Erythroblast (primary cell): Measurements from ENCODE around the gene TSHZ3.

Experiments used
- DNase-seq, 2 experiments: peaks; one replicate each; lab custom pipeline; 2025; lab: John Stamatoyannopoulos, UW
- GATA1 ChIP-seq: IDR thresholded peaks from 2 replicates; pipeline ENCODE4 v1.6.1; 2011; ENCODE audit warnings: low read depth, mild to moderate bottlenecking, control low read depth, low read length, moderate library complexity
- POLR2A ChIP-seq: IDR thresholded peaks from 2 replicates; pipeline ENCODE4 v1.6.1; 2011; ENCODE audit warnings: mild to moderate bottlenecking, low read length

TSHZ3 gene

DNA sequence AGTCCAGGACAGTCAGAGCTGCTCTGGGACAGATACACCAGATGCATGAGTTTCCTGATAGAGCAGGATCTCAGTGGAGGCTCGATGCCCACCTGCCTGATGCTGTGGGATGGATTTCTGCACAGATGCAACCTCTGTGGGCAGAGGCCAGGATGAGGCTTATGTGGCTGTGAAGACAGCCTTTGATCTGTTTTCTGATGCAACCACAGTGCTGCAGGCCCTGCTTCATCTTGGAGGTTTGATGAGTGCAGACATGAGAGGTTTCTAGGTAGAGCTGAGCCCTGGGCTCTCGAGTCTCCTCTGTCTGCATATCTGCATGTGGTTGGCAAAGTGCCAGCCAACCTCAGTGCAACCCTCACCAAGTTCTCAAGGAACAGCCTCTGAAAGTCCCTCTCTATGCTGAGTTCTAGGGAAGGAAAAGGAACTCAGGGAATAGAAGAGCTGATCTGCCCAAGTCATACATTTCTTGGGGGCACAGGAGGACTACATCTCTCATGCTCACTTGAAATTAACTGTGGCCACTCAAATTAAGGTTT, 23.1 kb upstream of the TSHZ3 start:
- no peak for DNase-seq
- TF ChIP-seq GATA1 (no peak), POLR2A (no peak)

- DNase-seq, result no peak
- no peak for TF ChIP-seq GATA1
Measured at GRCh38 chr19:31370216-31370615, 21.0 kb upstream of the TSHZ3 start.

DNA sequence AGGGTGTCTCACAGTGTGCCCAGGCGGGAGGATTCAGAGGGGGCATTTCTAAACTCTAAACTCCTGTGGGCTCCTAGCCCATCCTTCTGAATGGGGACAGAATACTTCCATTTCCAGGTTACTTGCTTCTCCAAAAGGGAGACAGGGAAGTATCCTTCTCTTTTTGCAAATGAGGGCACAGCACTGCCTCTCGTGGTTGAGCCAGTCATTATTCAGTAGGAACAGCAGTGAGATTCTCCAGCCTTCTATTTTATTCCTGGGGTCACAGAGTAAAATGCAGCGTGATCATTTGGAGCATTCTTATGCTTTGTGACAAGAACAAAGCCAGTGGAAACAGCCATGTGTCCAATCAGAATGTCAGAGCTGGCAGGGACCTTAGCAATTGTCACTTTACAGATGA, 15.7 kb upstream of the TSHZ3 start:
- TF ChIP-seq POLR2A (no peak), GATA1 (no peak)

DNA sequence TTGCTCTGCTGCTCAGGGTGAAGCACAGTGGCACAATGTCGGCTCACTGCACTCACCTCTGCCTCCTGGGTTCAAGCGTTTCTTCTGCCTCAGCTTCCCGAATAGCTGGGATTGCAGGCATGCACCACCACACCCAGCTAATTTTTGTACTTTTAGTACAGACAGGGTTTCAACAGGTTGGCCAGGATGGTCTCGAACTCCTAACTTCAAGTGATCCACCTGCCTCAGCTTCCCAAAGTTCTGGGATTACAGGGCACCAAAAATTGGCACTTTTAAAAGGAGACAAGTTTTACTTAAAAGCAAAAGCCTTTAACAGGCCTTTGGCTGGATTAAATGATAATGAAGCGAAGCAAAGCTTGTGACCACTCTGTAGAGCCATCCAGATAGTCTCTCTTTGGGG, 12.5 kb upstream of the TSHZ3 start:
- TF ChIP-seq GATA1 (no peak), POLR2A (no peak)
- DNase-seq, result no peak

More for the DNA sequence above, 15.7 kb upstream of the TSHZ3 start:
- no peak for DNase-seq

DNA sequence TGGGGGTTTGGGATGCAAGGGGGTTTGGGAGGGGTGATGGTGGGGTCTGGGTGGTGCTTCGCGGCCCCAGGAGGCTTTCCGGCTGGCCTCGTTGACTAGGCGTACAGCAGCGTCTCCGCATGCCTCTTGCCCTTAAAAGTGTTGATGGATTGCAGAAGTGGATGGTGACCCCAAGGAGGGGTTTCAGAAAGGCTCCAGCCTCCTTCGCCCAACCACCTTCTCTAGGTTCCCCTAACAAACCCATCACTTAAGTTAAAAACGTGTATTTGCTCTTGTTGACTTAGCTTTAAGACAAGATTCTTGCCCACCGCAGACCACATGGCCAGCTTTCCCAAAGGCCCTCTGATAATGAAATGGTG, 8.1 kb upstream of the TSHZ3 start:
- no peak for TF ChIP-seq GATA1
- no peak for TF ChIP-seq POLR2A
- no peak for DNase-seq

DNA sequence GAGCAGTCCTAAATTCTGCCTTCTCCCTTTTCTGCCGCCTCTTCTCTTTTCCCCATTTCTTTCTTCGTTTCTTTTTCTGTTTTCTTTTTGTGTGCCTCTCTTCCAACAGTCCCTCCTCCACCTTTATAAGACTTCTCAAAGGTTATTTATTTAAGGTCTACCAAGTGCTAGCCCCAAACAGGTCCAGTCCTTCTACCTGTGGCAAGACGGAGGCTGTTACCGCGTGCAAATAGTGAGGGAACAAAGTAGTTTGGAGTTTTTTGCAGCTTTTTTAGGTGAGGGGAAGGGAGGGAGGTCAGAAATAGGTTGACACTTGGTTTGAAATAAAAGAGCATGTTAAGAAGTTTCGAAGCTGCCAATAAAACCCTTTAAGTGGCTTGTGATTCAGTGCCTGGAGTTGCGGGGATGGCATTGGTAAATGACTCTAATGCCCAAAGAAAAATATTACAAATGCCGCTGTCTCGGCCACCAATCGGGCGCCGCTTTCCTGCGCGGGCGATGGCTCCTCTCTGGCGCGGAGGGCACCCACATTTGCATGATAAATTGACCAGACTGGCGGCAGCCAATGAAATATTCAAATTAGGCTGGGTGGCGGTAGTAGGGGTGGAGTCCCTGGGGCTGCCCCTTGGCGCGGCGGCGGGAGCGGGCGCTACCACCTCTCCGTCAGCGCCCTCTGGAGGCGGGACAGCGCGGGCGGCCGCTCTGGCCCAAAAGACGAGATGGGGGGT, 7.5 kb upstream of the TSHZ3 start:
- peak; percentile 48 to 53 for DNase-seq
- TF ChIP-seq GATA1 (no peak), POLR2A (no peak)

GRCh38 chr19:31355665-31356289, 6.5 kb upstream of the TSHZ3 start:
- no peak for DNase-seq
- TF ChIP-seq GATA1 (no peak), POLR2A (no peak)

DNA sequence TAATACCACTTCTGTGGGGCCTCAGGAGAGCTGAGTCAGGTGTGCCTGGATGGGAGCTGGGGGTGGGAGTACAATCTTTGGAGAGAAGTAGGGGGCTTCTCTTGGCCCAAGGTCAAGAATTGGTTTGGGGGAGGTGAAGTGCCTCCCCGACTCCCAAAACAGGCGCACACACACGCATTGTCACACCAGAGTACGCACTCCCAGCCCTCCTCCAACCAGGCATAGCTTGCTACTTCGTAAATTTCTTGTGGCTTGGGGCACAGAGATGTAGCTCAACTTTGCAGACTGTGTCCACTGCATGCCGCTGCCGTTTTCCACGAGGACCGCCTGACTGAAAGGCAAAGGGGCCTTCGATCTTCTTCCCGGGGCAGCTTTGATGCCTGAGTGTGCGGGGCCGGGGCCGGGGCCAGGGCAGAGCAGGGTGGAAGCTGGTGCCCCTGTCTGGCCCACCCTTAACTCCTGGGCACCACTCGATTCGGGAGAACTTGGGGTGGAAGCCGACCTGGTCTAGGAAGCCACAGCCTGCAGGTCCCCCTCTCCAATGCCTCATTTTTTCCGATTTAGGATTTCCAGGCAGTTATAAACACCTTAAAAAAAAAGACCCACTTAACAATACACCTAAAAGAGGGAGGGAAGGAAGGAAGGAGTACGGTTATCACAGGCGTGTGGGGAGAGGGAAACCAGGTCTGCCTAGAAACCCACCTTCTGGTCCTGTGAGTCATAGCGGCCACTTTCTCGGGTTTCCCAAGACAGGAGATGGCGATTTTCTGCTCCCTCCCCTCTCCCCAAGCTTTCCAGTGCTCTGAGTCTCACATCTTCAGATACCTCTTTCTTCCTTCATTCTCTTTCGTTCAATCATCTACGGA, 5.8 kb upstream of the TSHZ3 start:
- TF ChIP-seq GATA1 (no peak), POLR2A (no peak)
- DNase-seq, result no peak

DNA sequence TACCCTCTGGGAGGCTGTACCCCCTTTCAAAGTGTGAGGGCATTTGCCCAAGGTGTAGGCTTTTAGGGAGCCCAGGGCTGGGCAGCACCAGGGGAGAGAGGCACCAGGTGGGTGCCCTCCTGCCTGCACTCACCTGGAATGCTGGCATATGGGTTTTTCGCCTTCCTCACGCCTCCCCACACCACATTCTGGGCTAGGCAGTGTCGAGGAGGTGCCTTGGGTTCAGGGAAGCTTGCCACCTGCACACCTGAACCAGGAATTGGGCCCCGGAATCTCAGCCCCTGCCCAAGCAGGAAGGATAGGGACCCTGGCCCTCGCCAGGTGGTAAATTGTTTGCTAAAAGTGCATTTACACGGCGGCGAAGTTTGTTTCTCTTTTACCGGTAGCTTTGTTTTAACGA, 5.1 kb upstream of the TSHZ3 start:
- TF ChIP-seq POLR2A (no peak), GATA1 (no peak)
- DNase-seq, result no peak

- no peak for TF ChIP-seq POLR2A
- TF ChIP-seq GATA1, result no peak
- no peak for DNase-seq
Measured at GRCh38 chr19:31353833-31354232, 4.6 kb upstream of the TSHZ3 start.

DNA sequence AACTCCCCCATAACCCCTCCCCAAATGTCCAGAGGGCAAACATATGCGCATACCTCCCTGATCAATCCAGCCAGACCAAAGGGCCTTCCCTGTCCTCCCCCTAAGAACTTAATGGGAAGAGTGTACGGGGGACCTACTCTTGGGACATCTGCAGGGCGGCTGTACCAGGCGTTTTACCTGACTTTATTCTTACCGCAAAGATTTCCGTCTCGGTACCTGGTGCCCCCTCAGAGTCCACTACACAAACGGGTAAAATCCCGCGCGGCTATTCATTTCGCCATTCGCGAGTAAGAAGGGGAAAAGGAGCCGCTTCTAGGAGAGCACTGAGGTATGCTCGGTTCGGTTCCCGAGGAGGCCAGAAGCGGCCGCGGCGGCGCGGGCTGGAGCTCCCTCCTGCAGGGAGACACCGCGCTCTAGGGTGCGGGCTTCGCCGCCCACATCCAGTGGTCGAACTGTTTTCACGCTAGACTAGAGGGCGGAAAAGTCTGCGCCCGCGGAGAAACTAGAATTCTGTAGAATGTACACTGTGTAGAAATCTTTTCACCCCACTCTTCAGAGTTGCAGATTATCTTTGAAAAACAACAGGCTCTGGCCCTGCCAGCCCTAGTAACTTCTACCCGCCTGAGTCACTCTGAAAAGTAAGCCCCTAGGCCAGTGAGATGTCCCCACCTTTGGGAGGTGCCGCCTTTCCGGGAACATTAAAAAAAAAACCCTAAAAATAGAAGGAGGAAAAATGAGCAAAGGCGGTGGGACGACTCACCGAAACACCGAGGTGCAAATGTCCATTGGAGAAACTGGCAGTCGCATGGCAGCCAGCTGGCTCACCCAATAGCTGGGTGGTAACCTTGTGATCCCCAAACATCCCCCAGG, 3.8 kb upstream of the TSHZ3 start:
- no peak for DNase-seq
- no peak for TF ChIP-seq POLR2A
- no peak for TF ChIP-seq GATA1

DNA sequence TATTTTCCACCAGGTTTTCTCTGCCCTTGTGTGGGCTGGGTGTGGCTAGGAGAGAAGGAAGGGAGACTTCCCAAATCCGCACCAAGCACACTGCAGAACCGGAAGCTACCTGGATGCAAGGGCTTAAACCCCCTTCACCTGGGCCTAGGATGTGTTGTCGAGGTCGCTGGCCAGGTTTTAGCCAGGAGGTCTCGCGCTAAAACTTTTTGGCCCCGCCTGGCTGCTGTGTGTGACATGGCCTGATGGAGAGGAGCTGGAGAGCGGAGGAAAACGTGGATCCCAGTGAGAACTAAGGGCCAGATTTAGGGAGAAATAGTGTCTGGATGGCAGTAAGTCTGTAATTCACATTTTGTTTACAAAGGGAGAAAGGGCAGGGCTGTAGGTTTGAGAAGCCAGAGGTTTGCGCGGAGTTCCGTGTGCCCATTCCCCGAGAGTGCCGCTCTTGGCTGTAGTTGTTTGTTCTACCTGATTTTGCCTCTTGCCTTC, 3.1 kb upstream of the TSHZ3 start:
- TF ChIP-seq POLR2A (no peak), GATA1 (no peak)

GRCh38 chr19:31351855-31352195, 2.6 kb upstream of the TSHZ3 start:
- no peak for DNase-seq
- no peak for TF ChIP-seq POLR2A
- no peak for TF ChIP-seq GATA1

More for the DNA sequence above, 3.1 kb upstream of the TSHZ3 start:
- no peak for DNase-seq
